ENCODE measurements around the gene SUSD4. TPM values are rescaled to one million over a fixed set of nuclear protein-coding genes. Genes with fewer than 3 reads are reported as not detected.
A peak's percentile ranks its signal among the peaks of the same experiment; 100 is the strongest.

Gene SUSD4
- polyA plus RNA-seq, 1 of the 3 experiments (the other 2 are of a cell fraction), result 0.31 TPM

DNA sequence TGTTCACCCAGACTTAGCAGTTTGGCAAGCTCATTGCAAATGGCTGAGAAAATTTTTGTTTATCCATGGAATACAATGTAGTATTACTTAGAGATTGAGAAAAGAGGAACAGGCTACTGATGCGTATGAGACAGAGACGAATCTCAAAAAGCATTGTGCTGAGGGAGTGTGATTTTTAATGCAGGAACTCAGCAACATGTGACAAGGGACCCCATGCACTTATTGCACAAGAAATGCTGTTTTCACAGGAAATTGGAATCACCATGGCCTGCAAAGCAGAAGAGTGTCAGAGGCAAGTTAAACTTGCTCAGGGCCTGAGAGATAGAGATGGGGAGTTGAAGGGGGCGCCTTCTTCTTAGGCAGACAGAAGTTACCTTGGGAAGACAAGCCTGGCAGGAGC is 188.3 kb downstream of the SUSD4 start:
- Histone ChIP-seq H2AFZ (ENCODE audit: low read depth) (no peak overlapping the region), H3K27ac (ENCODE audit: low read depth in 2 of 2, low read length in 1 of 2) (no peak overlapping the region), H3K4me2 (no peak overlapping the region), H3K36me3 (replicated peaks in 1 of 2; ENCODE audit: control insufficient read depth in 1 of 2, insufficient read depth in 2 of 2, low read length in 1 of 2) (no peaks in the 10 kb centered on the region), H3K79me2 (ENCODE audit: insufficient read depth) (no peaks in the 10 kb centered on the region), H3K9ac (no peak overlapping the region), H3K9me3 (no peaks in the 10 kb centered on the region), H4K20me1 (ENCODE audit: insufficient read depth) (no peaks in the 10 kb centered on the region), H3K9me2 (no peaks in the 10 kb centered on the region), H3K27me3 (ENCODE audit: insufficient read depth) (peaks cover 9% of the 10 kb centered on the region; the same call in 1 of the 2 replicates), H3F3A (replicated peaks; ENCODE audit: insufficient read depth) (no peaks in the 10 kb centered on the region), H3K4me3 (ENCODE audit: low read depth in 2 of 2, low read length in 1 of 2) (no peak overlapping the region), H3K4me1 (ENCODE audit: control insufficient read depth in 1 of 2, insufficient read depth in 2 of 2, low read depth in 1 of 2, low read length in 1 of 2) (no peaks in the 10 kb centered on the region)
- CTCF ChIA-PET, result interaction anchor here (0.8 to 2.1 kb wide), 4 partner anchors 10 to 508 kb away, joined by 4 to 8 read pairs (median 6); no protein-coding TSS in a partner anchor
- DNase-seq, result no peak
- POLR2A ChIA-PET, result no interaction called here
- 54% methylated on average over 3 of the region's 3 CpGs for WGBS (ENCODE audit: low lambda C conversion rate)
- TF ChIP-seq CTCF (IDR thresholded peaks at IDR 0.05) (no peak), TAF1 (IDR thresholded peaks at IDR 0.05; ENCODE audit: borderline replicate concordance, low read depth, low read length) (no peak), TCF12 (IDR thresholded peaks at IDR 0.05) (no peak), MXI1 (IDR thresholded peaks at IDR 0.05; ENCODE audit: low read depth, low read length) (no peak), FOSL2 (IDR thresholded peaks at IDR 0.05; ENCODE audit: borderline replicate concordance, low read depth) (no peak), YY1 (IDR thresholded peaks at IDR 0.05; ENCODE audit: low read depth) (no peak), NRF1 (IDR thresholded peaks at IDR 0.05; ENCODE audit: low read depth, low read length) (no peak), ZBTB33 (IDR thresholded peaks at IDR 0.05; ENCODE audit: borderline replicate concordance, low read depth) (no peak), CHD2 (IDR thresholded peaks at IDR 0.05; ENCODE audit: low read length, partially characterized antibody) (no peak), SMC3 (IDR thresholded peaks at IDR 0.05; ENCODE audit: low read depth, low read length) (no peak), EZH2phosphoT487 (IDR thresholded peaks at IDR 0.05; ENCODE audit: borderline replicate concordance, low read depth) (no peak), RXRA (IDR thresholded peaks at IDR 0.05; ENCODE audit: borderline replicate concordance, low read depth) (no peak)
- TF ChIP-seq, protein P1, sequence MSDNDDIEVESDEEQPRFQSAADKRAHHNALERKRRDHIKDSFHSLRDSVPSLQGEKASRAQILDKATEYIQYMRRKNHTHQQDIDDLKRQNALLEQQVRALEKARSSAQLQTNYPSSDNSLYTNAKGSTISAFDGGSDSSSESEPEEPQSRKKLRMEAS (IDR thresholded peaks at IDR 0.05; ENCODE audit: low read depth), result no peak

- ChIA-PET POLR2A (no interaction called here), CTCF (interaction anchor here (1.5 to 2.1 kb wide), 3 partner anchors 9 to 509 kb away, joined by 5 to 8 read pairs (median 6); no protein-coding TSS in a partner anchor)
- Histone ChIP-seq H3K4me1 (ENCODE audit: control insufficient read depth in 1 of 2, insufficient read depth in 2 of 2, low read depth in 1 of 2, low read length in 1 of 2) (no peaks in the 10 kb centered on the region), H2AFZ (ENCODE audit: low read depth) (no peak overlapping the region), H3K36me3 (replicated peaks in 1 of 2; ENCODE audit: control insufficient read depth in 1 of 2, insufficient read depth in 2 of 2, low read length in 1 of 2) (no peaks in the 10 kb centered on the region), H3K4me2 (no peak overlapping the region), H3K79me2 (ENCODE audit: insufficient read depth) (no peaks in the 10 kb centered on the region), H4K20me1 (ENCODE audit: insufficient read depth) (no peaks in the 10 kb centered on the region), H3K9ac (no peak overlapping the region), H3K9me2 (no peaks in the 10 kb centered on the region), H3K9me3 (no peaks in the 10 kb centered on the region), H3K27me3 (ENCODE audit: insufficient read depth) (peaks cover 7% of the 10 kb centered on the region; the same call in 1 of the 2 replicates), H3K27ac (ENCODE audit: low read depth in 2 of 2, low read length in 1 of 2) (no peak overlapping the region), H3K4me3 (ENCODE audit: low read depth in 2 of 2, low read length in 1 of 2) (no peak overlapping the region), H3F3A (replicated peaks; ENCODE audit: insufficient read depth) (no peaks in the 10 kb centered on the region)
- 26% methylated on average over 4 of the region's 4 CpGs for WGBS (ENCODE audit: low lambda C conversion rate)
- no peak for DNase-seq
- TF ChIP-seq, protein P2, sequence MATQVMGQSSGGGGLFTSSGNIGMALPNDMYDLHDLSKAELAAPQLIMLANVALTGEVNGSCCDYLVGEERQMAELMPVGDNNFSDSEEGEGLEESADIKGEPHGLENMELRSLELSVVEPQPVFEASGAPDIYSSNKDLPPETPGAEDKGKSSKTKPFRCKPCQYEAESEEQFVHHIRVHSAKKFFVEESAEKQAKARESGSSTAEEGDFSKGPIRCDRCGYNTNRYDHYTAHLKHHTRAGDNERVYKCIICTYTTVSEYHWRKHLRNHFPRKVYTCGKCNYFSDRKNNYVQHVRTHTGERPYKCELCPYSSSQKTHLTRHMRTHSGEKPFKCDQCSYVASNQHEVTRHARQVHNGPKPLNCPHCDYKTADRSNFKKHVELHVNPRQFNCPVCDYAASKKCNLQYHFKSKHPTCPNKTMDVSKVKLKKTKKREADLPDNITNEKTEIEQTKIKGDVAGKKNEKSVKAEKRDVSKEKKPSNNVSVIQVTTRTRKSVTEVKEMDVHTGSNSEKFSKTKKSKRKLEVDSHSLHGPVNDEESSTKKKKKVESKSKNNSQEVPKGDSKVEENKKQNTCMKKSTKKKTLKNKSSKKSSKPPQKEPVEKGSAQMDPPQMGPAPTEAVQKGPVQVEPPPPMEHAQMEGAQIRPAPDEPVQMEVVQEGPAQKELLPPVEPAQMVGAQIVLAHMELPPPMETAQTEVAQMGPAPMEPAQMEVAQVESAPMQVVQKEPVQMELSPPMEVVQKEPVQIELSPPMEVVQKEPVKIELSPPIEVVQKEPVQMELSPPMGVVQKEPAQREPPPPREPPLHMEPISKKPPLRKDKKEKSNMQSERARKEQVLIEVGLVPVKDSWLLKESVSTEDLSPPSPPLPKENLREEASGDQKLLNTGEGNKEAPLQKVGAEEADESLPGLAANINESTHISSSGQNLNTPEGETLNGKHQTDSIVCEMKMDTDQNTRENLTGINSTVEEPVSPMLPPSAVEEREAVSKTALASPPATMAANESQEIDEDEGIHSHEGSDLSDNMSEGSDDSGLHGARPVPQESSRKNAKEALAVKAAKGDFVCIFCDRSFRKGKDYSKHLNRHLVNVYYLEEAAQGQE (IDR thresholded peaks at IDR 0.05; ENCODE audit: low read depth, low read length), result no peak
- no peak for TF ChIP-seq IRF3 (IDR thresholded peaks at IDR 0.05; ENCODE audit: low read depth, low read length)
- TF ChIP-seq CTCF (IDR thresholded peaks at IDR 0.05), result peak; percentile 26; the same call in 1 of the 2 replicates
These were observed 188.9 kb downstream of the SUSD4 start for GRCh38 chr1:223175032-223175431.

All from SK-N-SH (cell line).